ENCODE measurements around the gene TECR. TPM values are rescaled to one million over a fixed set of nuclear protein-coding genes. Genes with fewer than 3 reads are reported as not detected.
"Not testable (repeated sequence)": the region's sequence is repeated elsewhere in the genome, so short reads cannot be mapped to it uniquely, and the experiment has no call there.

TECR gene
- total RNA-seq, 1 experiment from 2014 or later, result 164 TPM

- Histone ChIP-seq H4K20me1 (ENCODE audit: control insufficient read depth, insufficient read depth, insufficient read length) (no peaks in the 10 kb centered on the region), H2BK5ac (ENCODE audit: insufficient read length, low read length) (no peak overlapping the region), H3K79me2 (ENCODE audit: insufficient read depth, low read length) (peaks cover under 1% of the 10 kb centered on the region; the same call in 1 of the 2 replicates), H3K4me1 (ENCODE audit: insufficient read depth, low read length) (no peaks in the 10 kb centered on the region; the same call in 1 of the 2 replicates), H3K27ac (ENCODE audit: insufficient read length, low read depth, low read length) (no peak overlapping the region), H3K18ac (ENCODE audit: insufficient read length, low read depth, low read length) (no peak overlapping the region), H2BK20ac (ENCODE audit: low read depth, low read length, poor library complexity, severe bottlenecking) (no peak overlapping the region), H3K9ac (ENCODE audit: extremely low read depth, insufficient read length, low read length) (no peak overlapping the region), H3K27me3 (ENCODE audit: insufficient read depth, low read length) (no peaks in the 10 kb centered on the region), H3K4ac (ENCODE audit: low read depth, low read length) (no peak overlapping the region), H2BK15ac (ENCODE audit: low read depth, low read length) (no peak overlapping the region), H3T11ph (ENCODE audit: low read length) (no peak overlapping the region), H2AK5ac (ENCODE audit: insufficient read length, low read length) (no peak overlapping the region), H3K14ac (ENCODE audit: insufficient read depth, low read length) (no peak overlapping the region), H3K23me2 (ENCODE audit: insufficient read length, low read depth, low read length, poor library complexity, severe bottlenecking) (no peaks in the 10 kb centered on the region), H4K91ac (ENCODE audit: insufficient read length, low read depth, low read length) (no peak overlapping the region), H2AFZ (ENCODE audit: low read length) (no peak overlapping the region), H2BK12ac (ENCODE audit: insufficient read length, low read depth, low read length) (no peak overlapping the region), H3K23ac (ENCODE audit: insufficient read length, low read depth, low read length) (no peak overlapping the region), H4K5ac (ENCODE audit: insufficient read length, low read depth, low read length) (no peak overlapping the region), H3K56ac (ENCODE audit: insufficient read length, low read depth, low read length) (no peak overlapping the region), H2BK120ac (ENCODE audit: low read depth, low read length, poor library complexity, severe bottlenecking) (no peak overlapping the region), H3K79me1 (ENCODE audit: insufficient read depth, low read depth, low read length, poor library complexity, severe bottlenecking) (peaks cover 7% of the 10 kb centered on the region), H3K4me2 (ENCODE audit: insufficient read depth, insufficient read length, low read length) (no peak overlapping the region), H4K8ac (replicated peaks; ENCODE audit: insufficient read length, low read depth, low read length) (no peak overlapping the region), H3K9me3 (ENCODE audit: control insufficient read depth, low read depth, low read length) (no peaks in the 10 kb centered on the region)
- no CpG with 5 or more reads among the region's 33 CpGs for WGBS (ENCODE audit: extremely low coverage, insufficient read length, low lambda C conversion rate)
- Mint-ChIP-seq H3K27me3 (ENCODE audit: low read depth) (no peaks in the 10 kb centered on the region), H3K27ac (peak overlapping the region in 2 of 3 experiments; percentile 87 to 97; a peak in 5 of 7 replicates), H3K9me3 (no peaks in the 10 kb centered on the region), H3K36me3 (ENCODE audit: insufficient read depth in 1 of 3, low read depth in 3 of 3) (peaks cover 11 to 21% (median 13%) of the 10 kb centered on the region in 3 experiments; a peak in 6 of 7 replicates), H3K4me3 (0 out of 5 replicates have a peak overlapping the region, but pooled peaks of 1 of the 2 experiments have one; percentile 56), H3K4me1 (peaks cover 29 to 44% of the 10 kb centered on the region in 2 experiments)
- TF ChIP-seq CTCF (conservative IDR thresholded peaks at IDR 0.05), result no peak
- DNase-seq, result peak; percentile 98
These were observed 34.7 kb downstream of the TECR start for GRCh38 chr19:14563989-14564651.

GRCh38 chr19:14564652-14565297, 35.4 kb downstream of the TECR start:
- not testable (repeated sequence) for H2AFZ ChIP-seq (ENCODE audit: low read length); H3K23ac ChIP-seq (ENCODE audit: insufficient read length, low read depth, low read length); H3K79me2 ChIP-seq (ENCODE audit: insufficient read depth, low read length); H2AK5ac ChIP-seq (ENCODE audit: insufficient read length, low read length); H3K23me2 ChIP-seq (ENCODE audit: insufficient read length, low read depth, low read length, poor library complexity, severe bottlenecking); H3K56ac ChIP-seq (ENCODE audit: insufficient read length, low read depth, low read length); H3K4me3 Mint-ChIP-seq; H3K27me3 Mint-ChIP-seq (ENCODE audit: low read depth); H3K9ac ChIP-seq (ENCODE audit: extremely low read depth, insufficient read length, low read length); H3T11ph ChIP-seq (ENCODE audit: low read length); H3K4me1 ChIP-seq (ENCODE audit: insufficient read depth, low read length); H3K27ac Mint-ChIP-seq; H4K20me1 ChIP-seq (ENCODE audit: control insufficient read depth, insufficient read depth, insufficient read length); H3K9me3 Mint-ChIP-seq; H3K14ac ChIP-seq (ENCODE audit: insufficient read depth, low read length); H3K27ac ChIP-seq (ENCODE audit: insufficient read length, low read depth, low read length); H3K9me3 ChIP-seq (ENCODE audit: control insufficient read depth, low read depth, low read length); DNase-seq; H2BK120ac ChIP-seq (ENCODE audit: low read depth, low read length, poor library complexity, severe bottlenecking); H2BK15ac ChIP-seq (ENCODE audit: low read depth, low read length); H4K8ac ChIP-seq (replicated peaks; ENCODE audit: insufficient read length, low read depth, low read length); H2BK20ac ChIP-seq (ENCODE audit: low read depth, low read length, poor library complexity, severe bottlenecking); H3K4me2 ChIP-seq (ENCODE audit: insufficient read depth, insufficient read length, low read length); H3K4ac ChIP-seq (ENCODE audit: low read depth, low read length); H2BK5ac ChIP-seq (ENCODE audit: insufficient read length, low read length); H3K79me1 ChIP-seq (ENCODE audit: insufficient read depth, low read depth, low read length, poor library complexity, severe bottlenecking); H3K27me3 ChIP-seq (ENCODE audit: insufficient read depth, low read length); H2BK12ac ChIP-seq (ENCODE audit: insufficient read length, low read depth, low read length); H3K18ac ChIP-seq (ENCODE audit: insufficient read length, low read depth, low read length); H4K91ac ChIP-seq (ENCODE audit: insufficient read length, low read depth, low read length); H4K5ac ChIP-seq (ENCODE audit: insufficient read length, low read depth, low read length)
- peaks cover 29 to 39% of the 10 kb centered on the region in 2 experiments for H3K4me1 Mint-ChIP-seq
- no CpG with 5 or more reads among the region's 22 CpGs for WGBS (ENCODE audit: extremely low coverage, insufficient read length, low lambda C conversion rate)
- peaks cover 11 to 27% (median 13%) of the 10 kb centered on the region in 3 experiments; a peak in 6 of 7 replicates for H3K36me3 Mint-ChIP-seq (ENCODE audit: insufficient read depth in 1 of 3, low read depth in 3 of 3)

Measured in H9 (cell line).